Fibroblast of pulmonary artery (primary cell): Measurements from ENCODE around the gene GBF1.
A peak's percentile ranks its signal among the peaks of the same experiment; 100 is the strongest.

Experiments used
- DNase-seq: peaks from one replicate; pipeline ENCODE4 v3.0.0-alpha.2; 2010; ENCODE audit warnings: low read depth
- H3K4me3 ChIP-seq: replicated peaks from 2 replicates; pipeline ENCODE4 v1.5.1; 2011; ENCODE audit warnings: low read depth, mild to moderate bottlenecking, control low read depth, low read length, moderate library complexity
- TF ChIP-seq, protein P1 (sequence below): IDR thresholded peaks from 2 replicates; pipeline ENCODE4 v1.5.1; 2011; ENCODE audit warnings: mild to moderate bottlenecking, control low read depth, low read length, inconsistent platforms; ENCODE audit errors: missing control alignments

GBF1 gene

DNA sequence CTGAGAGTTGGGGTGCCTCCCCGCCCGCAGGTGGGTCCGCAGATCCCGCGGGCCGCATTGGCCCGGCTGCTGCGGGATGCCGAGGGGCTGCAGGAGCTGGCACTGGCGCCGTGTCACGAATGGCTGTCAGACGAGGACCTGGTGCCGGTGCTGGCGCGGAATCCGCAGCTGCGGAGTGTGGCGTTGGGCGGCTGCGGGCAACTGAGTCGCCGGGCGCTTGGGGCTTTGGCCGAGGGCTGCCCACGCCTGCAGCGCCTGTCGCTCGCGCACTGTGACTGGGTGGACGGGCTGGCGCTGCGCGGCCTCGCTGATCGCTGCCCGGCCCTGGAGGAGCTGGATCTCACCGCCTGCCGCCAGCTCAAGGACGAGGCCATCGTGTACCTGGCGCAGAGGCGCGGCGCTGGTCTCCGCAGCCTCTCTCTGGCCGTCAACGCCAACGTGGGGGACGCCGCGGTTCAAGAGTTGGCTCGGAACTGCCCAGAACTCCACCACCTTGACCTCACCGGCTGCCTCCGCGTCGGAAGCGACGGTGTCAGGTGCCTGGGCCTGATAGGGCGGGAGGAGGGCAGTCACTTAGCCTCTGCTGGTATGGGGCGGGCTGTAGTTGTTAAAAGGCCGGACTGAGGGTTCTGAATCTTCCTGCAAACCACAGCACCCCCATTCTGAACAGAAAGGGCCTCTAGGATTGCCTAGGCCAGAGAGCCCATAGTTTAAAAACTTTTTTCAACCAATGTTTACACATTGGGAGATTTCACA, 176.6 kb downstream of the GBF1 start:
- no peak for DNase-seq
- peak overlapping the region; percentile 86 for H3K4me3 ChIP-seq
- TF ChIP-seq, protein P1, sequence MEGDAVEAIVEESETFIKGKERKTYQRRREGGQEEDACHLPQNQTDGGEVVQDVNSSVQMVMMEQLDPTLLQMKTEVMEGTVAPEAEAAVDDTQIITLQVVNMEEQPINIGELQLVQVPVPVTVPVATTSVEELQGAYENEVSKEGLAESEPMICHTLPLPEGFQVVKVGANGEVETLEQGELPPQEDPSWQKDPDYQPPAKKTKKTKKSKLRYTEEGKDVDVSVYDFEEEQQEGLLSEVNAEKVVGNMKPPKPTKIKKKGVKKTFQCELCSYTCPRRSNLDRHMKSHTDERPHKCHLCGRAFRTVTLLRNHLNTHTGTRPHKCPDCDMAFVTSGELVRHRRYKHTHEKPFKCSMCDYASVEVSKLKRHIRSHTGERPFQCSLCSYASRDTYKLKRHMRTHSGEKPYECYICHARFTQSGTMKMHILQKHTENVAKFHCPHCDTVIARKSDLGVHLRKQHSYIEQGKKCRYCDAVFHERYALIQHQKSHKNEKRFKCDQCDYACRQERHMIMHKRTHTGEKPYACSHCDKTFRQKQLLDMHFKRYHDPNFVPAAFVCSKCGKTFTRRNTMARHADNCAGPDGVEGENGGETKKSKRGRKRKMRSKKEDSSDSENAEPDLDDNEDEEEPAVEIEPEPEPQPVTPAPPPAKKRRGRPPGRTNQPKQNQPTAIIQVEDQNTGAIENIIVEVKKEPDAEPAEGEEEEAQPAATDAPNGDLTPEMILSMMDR = no peak

DNA sequence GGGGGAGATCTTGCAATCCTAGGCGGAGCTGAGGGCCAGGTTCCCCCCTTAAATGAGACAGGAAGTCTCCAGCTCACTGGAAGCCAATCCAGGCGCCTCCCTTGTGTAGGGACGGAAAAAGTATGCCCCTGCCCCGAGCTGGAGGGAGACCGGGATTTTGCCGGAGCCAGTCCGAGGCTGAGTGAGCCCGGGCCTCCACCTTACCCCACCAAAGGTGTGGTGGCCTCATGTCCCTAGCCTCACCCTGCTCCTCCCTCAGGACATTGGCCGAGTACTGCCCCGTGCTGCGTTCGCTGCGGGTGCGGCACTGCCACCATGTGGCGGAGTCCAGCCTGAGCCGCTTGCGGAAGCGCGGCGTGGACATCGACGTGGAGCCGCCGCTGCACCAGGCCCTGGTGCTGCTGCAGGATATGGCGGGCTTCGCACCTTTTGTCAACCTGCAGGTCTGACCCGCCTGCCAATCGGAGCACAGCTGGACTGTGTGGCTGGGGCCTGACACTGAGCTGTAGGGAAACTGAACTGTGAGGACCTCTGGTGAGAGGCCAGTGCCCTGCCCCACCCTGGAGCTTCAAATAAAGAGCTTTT, 177.3 kb downstream of the GBF1 start:
- peak overlapping the region; percentile 86 for H3K4me3 ChIP-seq
- TF ChIP-seq, protein P1 = peak; percentile 76
- peak; percentile 76 for DNase-seq

DNA sequence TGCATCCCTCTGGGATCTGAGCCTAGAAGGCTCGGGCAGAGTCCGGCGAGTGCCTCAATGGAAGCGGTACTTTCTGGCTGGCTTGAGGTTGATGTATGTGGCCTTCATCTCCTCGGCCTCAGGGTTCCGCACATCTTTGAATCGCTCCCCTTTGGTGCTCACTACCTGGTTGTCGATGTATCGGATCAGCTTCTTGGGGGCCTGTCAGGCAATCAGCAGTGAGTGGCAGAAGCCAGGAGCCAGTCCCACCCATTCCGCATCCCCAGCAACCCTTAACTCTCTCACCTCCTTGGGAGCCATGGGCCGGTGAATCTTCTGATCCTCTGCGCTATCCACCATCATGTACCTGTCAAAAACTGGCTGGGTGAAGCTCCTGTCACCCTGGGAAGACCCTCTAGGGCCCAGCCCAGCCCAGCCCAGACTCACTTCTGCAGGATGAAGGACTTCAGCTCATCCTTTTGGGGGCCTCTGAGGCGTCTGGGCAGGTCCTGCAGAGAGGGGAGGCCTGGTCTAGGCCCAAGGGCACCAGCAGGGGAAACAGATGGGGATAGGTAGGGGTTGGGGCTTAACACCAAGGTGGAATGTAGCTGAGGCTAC, 178.1 kb downstream of the GBF1 start:
- TF ChIP-seq, protein P1 = no peak
- no peak overlapping the region for H3K4me3 ChIP-seq
- no peak for DNase-seq

DNA sequence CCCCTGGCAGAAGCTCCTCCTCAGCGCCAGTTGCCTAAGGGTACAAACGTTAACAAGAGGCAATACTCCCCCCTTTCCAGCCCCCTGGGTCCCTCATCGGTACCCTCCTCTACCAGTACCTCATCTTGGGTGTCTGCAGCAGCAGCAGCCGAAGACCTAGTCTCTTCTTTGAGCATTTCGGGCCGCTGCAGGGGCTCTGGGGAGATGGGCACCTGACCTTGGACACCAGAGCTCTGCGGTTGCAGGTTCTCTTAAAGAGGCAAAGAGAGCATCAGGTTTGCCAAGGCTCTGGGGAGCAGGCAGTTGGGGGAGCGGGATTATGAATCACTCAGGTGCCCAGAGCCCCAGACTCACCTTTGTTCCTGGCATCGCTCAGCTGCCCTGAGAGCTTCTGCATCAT, 178.8 kb downstream of the GBF1 start:
- TF ChIP-seq, protein P1 = no peak
- no peak for DNase-seq

DNA sequence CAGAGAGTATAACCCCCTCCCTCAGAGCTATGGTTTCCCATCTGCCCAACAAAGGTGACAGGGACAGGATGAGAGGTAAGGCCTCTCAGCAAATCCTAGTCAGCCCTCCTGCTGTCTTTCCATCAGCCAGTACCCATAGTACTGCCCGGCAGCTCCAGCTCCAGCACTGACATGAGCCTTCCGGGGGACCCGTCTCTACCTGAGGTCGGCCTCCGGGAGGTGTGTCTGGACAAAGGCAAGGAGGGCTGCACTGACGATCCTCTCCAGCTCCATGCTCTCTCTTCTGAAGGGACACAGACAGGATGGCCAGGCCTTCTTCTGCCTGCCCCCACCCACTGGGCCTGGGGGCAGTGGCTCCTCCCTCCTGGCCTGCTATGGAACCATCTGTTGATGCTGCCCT, 179.6 kb downstream of the GBF1 start:
- TF ChIP-seq, protein P1 = no peak
- DNase-seq = no peak
- H3K4me3 ChIP-seq = no peak overlapping the region

More for the DNA sequence above, 178.8 kb downstream of the GBF1 start:
- H3K4me3 ChIP-seq = no peak overlapping the region

DNA sequence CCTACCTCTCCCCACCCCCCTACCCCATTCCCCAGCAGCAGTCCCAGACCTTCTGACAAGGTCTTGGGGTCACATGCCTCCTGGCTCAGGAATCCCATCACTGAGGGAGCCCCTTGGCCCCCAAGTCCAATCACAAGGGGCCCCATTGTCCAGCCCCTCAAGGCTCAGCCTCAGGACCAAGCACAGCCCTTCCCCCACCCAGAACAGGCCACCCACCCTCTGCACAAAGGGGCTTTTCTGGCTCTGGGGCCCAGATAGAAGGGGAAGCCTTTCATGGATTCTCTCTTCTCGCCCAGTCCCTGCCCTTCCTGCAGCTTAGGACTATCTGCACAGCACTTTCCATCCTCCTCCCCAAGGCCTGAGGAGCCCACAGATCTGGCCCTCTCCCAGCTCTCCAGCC, 180.1 kb downstream of the GBF1 start:
- TF ChIP-seq, protein P1 = no peak
- no peak overlapping the region for H3K4me3 ChIP-seq
- no peak for DNase-seq
